ENCODE measurements around the gene ADH4. TPM values are rescaled to one million over a fixed set of nuclear protein-coding genes. Genes with fewer than 3 reads are reported as not detected.
A peak's percentile ranks its signal among the peaks of the same experiment; 100 is the strongest.

The ADH4 gene
- total RNA-seq, 1 experiment from 2014 or later, result 0.11 TPM

- TF ChIP-seq ARID4B (CRISPR knock-in tag; IDR thresholded peaks at IDR 0.05; ENCODE audit: borderline replicate concordance), result peak; percentile 52; the same call in 1 of the 2 replicates
- peak; percentile 74 for TF ChIP-seq TEAD1 (CRISPR knock-in tag; IDR thresholded peaks at IDR 0.05)
- TF ChIP-seq FOXP4 (CRISPR knock-in tag; IDR thresholded peaks at IDR 0.05), result 0 out of 2 replicates have a peak, but pooled peaks have one; percentile 61
Observed at GRCh38 chr4:99088481-99089365, 55.4 kb downstream of the ADH4 start, which contains the start of gene ADH5 (continued).

- TF ChIP-seq CBFB (CRISPR knock-in tag; IDR thresholded peaks at IDR 0.05; ENCODE audit: low read depth) (no peak), ZNF532 (CRISPR knock-in tag; IDR thresholded peaks at IDR 0.05; ENCODE audit: borderline replicate concordance) (no peak), ZNF423 (CRISPR knock-in tag; IDR thresholded peaks at IDR 0.05) (no peak), RELA (CRISPR knock-in tag; IDR thresholded peaks at IDR 0.05; ENCODE audit: borderline replicate concordance) (no peak), RORB (CRISPR knock-in tag; IDR thresholded peaks at IDR 0.05) (no peak), USF2 (CRISPR knock-in tag; IDR thresholded peaks at IDR 0.05) (no peak), MYBL2 (CRISPR knock-in tag; IDR thresholded peaks at IDR 0.05) (no peak), USF1 (CRISPR knock-in tag; IDR thresholded peaks at IDR 0.05) (no peak), ATF2 (CRISPR knock-in tag; IDR thresholded peaks at IDR 0.05; ENCODE audit: borderline replicate concordance, low read depth) (no peak), ZNF512 (CRISPR knock-in tag; IDR thresholded peaks at IDR 0.05; ENCODE audit: borderline replicate concordance) (no peak), ATF1 (CRISPR knock-in tag; IDR thresholded peaks at IDR 0.05) (no peak), NFYB (CRISPR knock-in tag; conservative IDR thresholded peaks at IDR 0.05; ENCODE audit: low read depth) (no peak), ETV6 (CRISPR knock-in tag; IDR thresholded peaks at IDR 0.05) (no peak), HMGA2 (CRISPR knock-in tag; IDR thresholded peaks at IDR 0.05) (no peak)
- ATAC-seq, result peak; percentile 18
- 0 out of 2 replicates have a peak, but pooled peaks cover 2% of the 10 kb centered on the region for H3K9me3 Mint-ChIP-seq
- CTCF ChIA-PET, result interaction anchor here (1.0 to 1.3 kb wide), 4 partner anchors 93 to 375 kb away, joined by 3 to 6 read pairs (median 4); partner anchors contain the start of gene METAP1
- H3K36me3 Mint-ChIP-seq, result peaks cover 31% of the 10 kb centered on the region
- POLR2A ChIA-PET, result interaction anchor here (1.1 to 1.5 kb wide), 3 partner anchors 92 to 827 kb away, joined by 6 to 11 read pairs (median 7); partner anchors contain the start of genes EIF4E, METAP1 and RAP1GDS1
- peaks cover 45% of the 10 kb centered on the region for H3K4me1 Mint-ChIP-seq
- peak; percentile 12 for DNase-seq (ENCODE audit: low spot score)
- no peaks in the 10 kb centered on the region for H3K27me3 Mint-ChIP-seq (ENCODE audit: low read depth)
- peak overlapping the region; percentile 92 for H3K4me3 Mint-ChIP-seq
- peak overlapping the region; percentile 95 for H3K27ac Mint-ChIP-seq
Observed at GRCh38 chr4:99088023-99088449, 56.1 kb downstream of the ADH4 start.
